Measurements from ENCODE around the gene ADISSP.
"Not testable (repeated sequence)": the region's sequence is repeated elsewhere in the genome, so short reads cannot be mapped to it uniquely, and the experiment has no call there.

ADISSP gene

DNA sequence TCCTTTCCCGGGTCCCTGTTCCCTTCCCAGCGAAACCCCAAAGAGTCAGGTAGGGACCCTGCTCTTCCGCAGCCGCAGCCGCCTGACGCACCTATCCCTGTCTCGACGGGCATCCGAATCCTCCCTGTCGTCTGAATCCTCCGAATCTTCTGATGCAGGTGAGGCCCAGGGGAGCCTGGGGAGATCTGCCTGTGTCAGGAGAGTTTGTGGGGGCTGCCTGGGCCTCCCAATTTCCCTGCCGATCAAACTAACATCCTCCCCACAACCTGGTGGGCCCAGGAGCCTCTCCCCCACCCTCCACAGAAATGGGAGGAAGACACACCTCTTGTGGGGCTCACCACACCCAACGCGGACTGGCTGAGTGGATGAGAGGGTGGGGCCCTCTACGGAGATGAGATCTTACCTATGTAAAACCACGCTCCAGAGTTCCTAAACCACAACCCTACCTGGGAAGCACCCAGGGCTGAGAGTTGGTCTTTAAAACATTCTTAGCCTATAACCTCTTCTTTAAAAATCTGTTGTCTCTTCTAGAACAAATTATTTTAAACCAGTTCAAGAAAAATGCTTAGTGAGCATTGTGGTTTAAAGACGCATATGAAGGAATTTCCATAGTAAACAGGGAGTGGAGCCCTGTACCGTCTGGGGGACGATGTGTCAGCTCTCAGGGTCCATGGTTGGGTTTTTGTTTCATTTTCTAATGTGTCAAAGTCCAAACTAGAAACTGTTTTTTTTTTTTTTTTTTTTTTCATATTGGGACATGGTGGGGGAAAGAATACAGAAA is 30.2 kb upstream of the ADISSP start:
- no peak for DNase-seq

DNA sequence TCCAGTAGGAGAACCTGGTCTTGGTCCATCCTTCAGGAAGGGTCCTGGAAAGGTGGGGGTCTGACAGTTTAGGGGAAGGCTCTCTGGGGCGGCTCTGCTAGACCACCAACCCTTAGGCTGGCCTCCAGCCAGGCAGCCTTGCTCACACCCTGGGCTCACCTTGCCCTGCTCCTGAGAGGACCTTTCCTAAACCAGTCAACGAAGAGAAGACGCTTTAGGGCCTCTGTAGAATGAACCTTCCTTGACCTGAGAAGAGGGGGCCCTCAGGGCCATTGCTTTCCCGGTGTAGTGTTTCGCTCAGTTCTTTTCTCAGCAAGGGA is 29.6 kb upstream of the ADISSP start:
- no peak for DNase-seq

DNA sequence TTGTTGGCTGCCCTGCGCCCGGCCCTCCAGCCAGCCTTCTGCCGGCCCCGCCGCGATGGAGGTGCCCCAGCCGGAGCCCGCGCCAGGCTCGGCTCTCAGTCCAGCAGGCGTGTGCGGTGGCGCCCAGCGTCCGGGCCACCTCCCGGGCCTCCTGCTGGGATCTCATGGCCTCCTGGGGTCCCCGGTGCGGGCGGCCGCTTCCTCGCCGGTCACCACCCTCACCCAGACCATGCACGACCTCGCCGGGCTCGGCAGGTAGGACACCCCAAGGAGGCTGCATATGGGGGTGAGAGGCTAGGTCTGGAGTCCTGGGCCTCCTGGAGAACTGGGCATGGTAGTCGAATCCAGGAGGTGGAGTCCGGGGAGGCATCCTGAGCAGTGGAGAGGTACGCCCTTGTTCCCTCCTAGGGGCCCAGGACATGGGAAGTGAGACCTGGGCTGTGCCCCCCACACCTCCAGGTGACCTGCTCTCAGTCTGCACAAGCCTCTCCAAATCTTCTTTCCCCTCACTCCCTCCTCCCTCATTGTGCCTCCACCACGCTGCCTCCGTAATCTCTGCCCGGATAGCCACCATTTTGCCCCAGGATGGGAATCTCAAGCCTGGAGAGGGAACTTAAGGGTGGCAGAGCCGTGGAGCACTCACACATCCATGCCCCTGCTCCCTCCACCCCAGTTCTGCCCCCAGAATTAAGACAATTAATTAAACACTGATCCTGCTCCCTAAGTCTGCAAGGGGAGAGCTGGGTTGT is 29.1 kb upstream of the ADISSP start:
- no peak for DNase-seq

DNA sequence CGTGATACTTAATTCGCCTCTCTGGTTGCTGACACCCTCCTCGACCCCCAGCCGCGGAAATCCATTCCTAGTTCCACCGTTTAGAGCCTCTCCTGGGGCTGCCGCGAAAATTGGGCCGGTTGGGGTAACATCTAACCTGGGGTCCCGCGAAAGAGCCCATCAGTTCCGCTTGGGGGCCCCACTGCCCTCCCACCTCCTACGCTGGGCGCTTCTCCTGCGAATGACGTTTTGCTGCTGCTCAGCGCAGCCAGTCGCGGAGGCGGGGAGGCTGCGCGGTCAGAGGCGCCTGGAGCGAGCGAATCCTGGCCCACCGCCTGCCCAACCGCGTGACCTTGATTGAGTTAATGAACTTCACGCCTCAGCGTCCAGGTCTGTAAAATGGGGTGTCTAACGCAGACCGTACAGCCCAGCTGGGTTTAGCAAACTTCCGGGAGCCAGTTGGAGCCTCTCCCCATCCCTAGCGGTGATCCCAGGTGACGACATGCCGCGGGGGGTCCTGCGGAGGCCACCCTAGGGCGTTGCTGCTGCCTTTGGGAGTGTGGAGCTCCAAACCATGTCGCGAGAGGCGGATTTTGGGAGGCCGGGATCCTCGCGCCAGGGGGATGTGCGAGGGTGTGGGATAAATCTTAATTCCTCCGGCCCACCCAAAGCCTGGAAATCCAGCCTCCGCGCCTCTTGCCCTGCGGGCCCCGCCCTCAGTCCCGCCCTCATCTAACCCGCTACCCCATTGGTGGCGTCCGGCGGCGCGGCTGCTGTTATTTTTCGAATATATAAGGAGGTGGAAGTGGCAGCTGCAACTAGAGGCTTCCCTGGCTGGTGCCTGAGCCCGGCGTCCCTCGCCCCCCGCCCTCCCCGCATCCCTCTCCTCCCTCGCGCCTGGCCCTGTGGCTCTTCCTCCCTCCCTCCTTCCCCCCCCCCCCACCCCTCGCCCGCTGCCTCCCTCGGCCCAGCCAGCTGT is 28.2 kb upstream of the ADISSP start, which contains the start of gene CDC25B:
TSS of gene CDC25B (plus strand) at position 800 of the 958 bp plus-strand sequence. CDS start 222 bp downstream, outside the sequence.
- DNase-seq = peak; percentile 80

DNA sequence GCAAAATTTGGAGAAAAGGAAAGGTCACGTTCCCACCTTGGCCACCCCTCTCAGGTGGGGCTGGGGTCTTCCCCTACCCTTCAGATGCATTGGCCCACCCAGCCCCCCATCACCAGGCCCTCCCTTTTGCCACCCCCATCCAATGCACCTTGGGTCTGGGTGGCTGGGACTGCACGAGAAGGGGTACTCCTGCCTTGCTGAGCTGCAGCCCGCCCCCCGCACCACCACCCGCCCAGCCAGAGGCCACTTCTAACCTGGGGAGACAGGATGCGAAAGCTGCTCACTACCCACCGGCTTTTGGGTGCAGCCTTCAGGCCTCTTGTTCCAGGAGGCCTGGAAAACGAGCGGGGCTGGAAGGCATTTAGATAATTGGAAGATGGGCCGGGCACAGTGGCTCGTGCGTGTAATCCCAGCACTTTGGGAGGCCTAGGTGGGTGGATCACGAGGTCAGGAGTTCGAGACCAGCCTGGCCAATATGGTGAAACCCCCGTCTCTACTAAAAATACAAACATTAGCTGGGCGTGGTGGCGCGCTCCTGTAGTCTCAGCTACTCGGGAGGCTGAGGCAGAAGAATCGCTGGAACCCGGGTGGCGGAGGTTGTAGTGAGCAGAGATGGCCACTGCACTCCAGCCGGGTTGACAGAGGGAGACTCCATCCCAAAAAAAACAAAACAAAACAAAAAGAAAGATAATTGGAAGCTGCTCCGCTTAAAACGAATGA is 27.3 kb upstream of the ADISSP start:
- DNase-seq = no peak

DNA sequence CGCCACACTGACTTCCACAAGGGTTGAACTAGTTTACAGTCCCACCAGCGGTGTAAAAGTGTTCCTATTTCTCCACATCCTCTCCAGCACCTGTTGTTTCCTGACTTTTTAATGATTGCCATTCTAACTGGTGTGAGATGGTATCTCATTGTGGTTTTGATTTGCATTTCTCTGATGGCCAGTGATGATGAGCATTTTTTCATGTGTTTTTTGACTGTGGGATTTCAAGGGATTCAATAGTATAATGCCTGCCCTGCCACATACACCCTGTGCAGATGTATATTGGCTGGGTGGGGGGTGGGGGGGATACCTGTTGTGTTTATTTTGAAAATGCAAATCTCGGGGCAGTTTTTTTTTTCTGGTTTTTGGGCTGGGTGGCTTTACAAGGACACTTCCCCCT is 26.6 kb upstream of the ADISSP start:
- DNase-seq = not testable (repeated sequence)

DNA sequence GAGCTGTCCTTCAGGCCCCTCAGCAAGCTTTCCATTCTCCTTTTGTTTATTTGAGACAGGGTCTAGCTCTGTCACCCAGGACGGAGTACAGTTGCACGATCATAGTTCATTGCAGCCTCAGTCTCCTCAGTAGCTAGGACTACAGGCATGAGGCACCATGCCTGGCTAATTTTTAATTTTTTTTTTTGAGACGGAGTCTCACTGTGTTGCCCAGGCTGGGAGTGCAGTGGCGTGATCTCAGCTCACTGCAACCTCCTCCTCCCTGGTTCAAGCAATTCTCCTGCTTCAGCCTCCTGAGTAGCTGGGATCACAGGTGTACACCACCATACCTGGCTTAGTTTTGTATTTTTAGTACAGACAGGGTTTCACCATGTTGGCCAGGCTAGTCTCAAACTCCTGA is 21.6 kb upstream of the ADISSP start:
- DNase-seq = not testable (repeated sequence)

DNA sequence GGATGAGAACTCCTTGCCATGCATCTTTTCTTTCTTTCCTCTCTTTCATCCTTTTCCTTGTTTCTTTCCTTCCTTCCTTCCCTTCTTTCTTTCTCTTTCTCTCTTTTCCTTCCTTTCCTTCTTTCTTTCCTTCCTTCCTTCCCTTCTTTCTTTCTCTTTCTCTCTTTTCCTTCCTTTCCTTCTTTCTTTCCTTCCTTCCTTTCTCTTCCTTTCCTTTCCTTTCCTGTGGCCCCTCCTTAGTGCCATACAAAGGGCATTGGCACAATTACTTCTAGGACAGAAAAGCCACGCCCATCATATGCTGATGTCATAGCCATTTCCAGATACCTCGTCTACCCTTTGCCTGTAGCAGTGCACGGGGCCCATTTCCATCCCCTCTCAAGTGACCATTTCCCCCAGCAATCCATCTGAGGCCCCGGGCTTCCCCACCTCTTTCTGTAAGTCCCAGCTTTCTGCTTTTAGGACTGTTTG is 21.2 kb upstream of the ADISSP start:
- no peak for DNase-seq

DNA sequence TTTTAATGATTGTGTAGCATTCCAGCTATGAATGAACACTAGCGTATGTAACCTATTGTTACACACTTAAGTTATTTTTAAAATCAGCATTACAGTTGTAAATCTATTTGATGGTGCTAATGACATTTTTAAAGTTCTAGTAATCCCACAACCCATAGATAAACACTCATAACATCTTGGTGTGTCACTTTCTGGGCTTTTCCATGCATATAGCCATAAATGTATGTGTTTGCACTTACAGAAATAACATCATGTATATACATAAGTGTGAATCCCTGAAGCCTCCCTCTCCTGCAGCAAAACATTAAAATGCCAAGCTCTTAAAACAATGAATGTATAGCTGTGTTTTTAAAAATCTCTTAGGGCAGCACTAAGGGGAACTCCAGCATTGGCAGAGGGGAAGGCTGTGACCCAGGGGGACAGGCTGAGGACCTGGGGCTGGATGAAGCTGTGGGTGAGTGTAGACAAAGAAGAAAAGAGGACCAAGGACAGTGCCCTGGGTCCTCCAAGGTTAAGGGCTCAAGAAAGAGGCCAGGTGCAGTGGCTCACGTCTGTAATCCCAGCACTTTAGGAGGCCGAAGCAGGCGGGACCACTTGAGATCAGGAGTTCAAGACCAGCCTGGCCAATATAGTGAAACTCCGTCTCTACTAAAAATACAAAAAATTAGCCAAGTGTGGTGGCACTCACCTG is 19.9 kb upstream of the ADISSP start:
- no peak for DNase-seq

DNA sequence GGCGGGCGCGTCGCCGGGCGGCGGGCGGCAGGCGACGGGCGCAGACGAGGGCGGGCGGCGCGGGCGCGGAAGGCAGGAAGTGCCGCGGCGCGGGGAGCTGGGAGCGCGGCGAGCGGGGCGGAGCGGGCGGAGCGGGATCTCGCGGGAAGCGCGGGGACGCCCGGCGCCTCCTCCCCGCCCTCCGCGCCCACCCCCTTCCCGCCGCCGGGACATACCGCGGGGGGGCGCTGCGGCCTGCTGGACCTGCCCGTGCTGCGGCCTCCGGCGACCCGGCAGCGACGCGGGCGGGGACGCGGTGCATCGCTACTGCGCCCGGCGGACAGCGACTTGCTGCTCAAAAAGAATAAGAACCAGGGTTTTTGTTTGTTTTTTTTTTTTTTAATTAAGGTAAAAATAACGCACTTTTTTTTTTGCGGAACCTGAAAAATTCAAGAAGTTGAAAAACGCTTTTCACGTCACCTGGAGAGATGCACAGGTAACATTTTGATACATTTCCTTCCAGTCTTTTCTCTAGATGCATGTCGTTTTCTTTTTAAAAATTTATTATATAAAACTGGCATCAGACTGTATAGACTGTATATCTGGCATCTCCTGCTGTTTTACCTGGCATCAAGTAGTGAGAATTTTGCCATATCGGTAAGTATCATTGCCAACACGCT is 19.2 kb upstream of the ADISSP start, which contains the start of gene CENPB:
TSS of gene CENPB (minus strand) at position 76 of the 659 bp plus-strand sequence. CDS start 257 bp downstream, outside the sequence.
- DNase-seq = peak; percentile 50

DNA sequence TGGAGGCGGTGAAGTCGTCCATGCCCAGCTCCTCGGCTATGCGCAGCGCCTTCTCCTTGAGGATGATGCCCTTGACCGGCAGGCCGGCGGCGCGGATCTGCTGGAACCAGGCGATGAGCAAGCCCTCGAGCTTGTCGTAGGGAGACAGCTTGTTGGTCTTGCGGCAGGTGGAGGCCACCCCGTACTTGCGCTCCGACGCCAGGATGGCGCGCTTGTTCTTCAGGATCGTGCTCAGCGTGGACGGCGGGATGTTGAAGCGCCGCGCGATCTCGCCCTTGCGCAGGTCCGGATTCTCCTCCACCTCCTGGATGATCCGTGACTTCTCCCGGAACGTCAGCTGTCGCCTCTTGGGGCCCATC is 18.6 kb upstream of the ADISSP start:
- peak; percentile 38 for DNase-seq

DNA sequence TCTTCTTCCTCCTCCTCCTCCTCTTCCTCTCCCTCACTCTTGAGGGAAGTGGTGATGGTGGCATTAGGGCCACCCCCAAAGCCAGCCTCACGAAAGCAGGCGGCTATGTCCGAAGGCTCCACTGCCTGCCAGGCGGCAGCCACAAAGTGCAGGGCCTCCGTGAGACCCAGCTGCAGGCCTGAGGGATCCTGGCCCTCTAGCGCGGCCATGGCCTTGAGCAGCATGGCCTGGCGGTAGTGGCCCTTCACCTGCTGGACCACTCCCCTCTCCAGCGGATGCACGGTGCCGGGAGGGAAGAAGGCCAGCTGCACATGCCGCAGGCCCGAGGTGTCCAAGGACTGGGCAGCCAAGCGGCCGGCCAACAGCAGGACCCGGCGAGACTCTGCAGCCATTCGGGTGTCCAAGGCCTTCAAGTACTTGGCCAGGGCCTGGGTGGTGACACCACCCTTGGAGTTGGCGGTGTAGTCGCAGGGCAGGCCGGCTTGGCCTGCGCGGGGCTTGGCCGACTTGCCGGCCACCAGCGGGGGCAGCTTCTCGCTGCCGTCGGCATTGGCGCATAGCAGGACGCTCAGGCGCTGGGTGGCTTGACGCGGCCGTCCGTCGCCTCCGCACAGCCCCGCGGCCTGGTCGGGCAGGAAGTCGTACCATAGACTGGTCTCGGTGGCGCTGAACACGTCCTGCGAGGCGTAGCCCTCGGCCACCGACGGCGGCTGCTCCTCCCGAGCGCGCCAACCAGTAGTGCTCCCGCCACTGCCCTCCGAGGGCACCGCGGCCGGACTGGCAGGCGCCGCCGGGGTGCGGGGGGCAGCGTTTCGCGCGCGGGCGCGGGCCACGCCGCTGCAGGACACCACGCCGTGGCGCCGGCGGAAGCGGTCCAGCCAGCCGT is 17.9 kb upstream of the ADISSP start:
- no peak for DNase-seq

DNA sequence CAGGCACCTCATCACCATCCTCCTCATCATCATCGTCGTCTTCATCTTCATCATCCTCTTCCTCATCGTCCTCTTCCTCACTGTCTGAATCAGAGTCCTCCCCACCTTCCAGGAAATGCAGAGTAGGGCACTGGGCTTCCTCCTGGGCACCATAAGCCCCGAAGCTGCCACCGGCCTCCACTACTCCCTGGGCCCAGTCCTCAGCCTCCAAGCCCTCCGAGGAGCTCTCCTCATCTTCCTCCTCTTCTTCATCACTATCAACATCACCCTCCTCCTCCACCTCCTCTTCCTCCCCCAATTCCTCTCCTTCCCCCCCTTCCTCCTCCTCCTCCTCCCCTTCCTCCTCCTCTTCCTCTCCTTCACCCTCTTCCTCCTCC is 17.3 kb upstream of the ADISSP start:
- no peak for DNase-seq

DNA sequence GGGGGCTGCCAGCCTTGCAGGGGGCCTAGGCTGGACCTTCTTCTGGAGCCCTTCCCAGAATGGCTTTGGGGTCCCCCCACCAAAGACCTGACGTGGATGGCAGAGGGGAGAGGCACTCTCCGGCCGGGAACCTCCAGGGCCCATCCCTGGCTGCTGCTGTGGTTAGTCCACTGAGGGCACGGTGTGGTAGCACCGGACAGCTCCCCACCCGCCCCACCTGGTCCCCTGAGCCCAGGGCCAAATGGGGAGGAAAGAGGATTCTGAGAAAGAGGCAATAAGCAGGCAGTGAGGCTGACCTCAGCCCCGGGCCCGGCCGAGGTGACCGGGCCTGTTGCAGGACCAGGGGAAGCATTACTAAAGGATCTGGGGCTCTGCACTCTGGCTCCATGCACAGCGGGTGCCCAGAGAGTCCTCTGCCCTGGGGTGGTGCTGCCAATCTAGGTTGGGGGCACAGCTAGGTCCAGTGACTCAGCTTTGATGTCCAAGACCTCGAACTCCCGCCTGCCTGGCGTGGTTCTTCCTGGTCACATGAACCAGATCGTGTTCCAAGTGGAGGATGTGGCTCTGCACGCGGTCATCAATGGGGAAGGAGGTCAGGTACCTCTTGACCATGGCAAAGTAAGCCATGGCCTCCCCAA is 16.8 kb upstream of the ADISSP start:
- no peak for DNase-seq

DNA sequence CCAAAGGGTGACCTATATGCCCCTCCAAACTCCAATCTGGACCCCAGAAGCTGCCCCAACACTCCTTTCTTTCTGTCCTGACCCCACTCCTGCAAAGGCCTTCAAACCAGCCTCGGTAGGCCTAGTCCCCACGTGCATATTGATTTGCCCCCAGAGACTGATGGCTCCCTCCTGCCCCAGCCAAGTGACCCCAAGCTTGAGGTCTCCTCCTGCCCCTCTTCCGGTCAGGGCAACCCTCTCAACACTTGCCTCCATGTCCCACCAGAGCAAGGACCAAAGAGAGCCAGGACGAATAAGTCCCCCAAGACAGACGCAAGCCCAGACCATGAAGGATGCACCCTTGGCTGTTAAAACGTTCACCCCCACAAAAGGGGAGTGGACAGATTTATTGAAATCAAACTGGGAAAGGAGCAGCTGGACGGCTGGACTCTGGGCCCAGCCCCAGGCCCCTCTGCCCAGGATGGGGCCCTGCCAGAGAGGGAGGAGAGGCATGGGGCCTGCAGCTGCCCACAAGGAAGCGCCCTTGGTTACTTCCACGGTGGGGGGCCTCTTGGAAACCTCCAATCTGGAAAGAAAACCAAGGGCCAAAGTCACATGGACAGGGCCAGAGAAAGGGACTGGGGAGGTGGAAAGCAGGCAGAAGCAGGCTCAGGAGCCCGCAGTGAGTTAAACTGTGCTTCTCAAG is 16.1 kb upstream of the ADISSP start:
- no peak for DNase-seq

DNA sequence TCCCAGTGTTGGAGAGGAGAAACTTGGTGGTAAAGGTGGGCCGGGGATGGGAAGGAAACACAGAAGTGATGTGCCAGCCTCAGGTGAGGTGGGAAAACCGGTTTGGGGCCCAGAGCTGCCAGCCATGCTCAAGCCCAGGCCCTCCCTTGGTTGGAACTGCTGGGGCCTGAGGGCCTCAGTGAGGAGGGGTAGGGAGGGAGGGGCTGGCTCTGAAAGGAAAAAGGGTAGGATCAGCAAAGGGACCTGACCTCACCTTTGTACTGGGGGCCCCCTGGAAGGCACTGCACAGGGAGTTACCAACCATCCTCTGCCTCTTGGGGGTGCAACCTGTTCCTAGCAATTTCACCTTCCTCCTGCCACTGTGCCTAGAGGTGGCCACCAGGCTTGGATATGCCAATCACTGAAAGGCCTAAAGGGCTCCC is 15.5 kb upstream of the ADISSP start:
- no peak for DNase-seq

DNA sequence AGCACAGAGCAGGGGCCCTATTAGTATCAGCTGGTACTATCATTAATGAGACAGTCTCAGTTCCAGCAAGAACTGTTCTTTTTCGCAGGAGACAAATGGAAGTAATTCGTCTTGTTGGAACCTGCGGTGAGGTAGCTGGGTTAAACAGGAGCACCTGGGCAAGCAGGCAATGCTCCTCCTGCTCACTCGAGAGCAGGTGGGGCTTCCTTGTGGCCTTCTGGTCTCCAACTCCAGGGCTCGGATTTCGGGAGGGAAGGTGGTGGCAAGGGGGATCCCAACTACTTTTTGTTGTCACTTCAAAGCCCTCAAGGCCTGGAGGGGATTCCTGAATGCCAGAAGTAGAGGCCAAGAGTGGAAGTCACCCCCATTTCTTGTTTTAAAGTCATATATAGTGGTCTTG is 15.0 kb upstream of the ADISSP start:
- no peak for DNase-seq

DNA sequence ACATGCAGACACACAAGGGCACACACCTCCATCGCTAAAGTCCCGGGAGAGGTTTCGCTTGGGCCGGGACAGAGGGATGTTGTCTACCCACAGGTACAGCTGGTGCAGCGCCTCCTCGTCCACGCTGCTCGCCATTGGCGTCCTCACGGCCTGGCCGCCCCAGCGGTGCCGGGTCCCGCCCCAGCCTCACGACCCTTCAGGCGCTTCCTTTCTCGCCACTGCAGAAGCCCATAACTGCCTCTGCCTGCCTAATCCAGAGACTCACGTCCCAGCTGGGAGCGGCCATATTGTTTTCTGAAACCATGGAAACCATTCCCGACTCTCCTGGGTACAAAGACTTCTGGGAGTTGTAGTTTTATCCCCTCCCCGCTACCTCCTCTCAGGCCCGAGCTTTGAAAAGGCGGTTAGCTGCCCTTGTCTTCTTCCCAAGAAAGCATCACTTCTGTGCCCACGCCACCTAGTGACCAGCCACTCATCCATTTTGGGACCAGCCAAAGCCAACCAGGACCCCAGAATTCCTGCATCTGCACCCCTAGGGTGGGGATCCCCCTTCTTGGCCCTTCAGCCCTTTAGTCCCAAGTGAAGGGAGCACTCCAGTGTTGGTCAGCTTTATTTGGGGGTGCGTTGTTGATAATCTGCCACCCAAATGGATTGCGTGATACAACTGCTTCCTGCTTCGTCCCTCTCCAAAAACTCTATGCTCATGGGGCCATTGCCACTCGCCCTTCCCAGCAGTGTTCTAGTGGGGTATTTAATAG is 13.8 kb upstream of the ADISSP start, which contains the start of gene SPEF1:
TSS of gene SPEF1 (minus strand) at position 296 of the 758 bp plus-strand sequence. CDS start at position 135, 161 bp downstream.
- peak; percentile 85 for DNase-seq

Data from kidney glomerular epithelial cell (primary cell).